Stimulated activated CD8-positive, alpha-beta memory T cell treated with anti-CD3 and anti-CD28 coated beads, Interleukin-2, amount 100 ng/mL, for 1 hour (primary cell): ENCODE measurements around the gene PTGS1.
"Not testable (repeated sequence)": the region's sequence is repeated elsewhere in the genome, so short reads cannot be mapped to it uniquely, and the experiment has no call there.

ENCODE experiments used
- DNase-seq, 2 donors: peaks; one replicate each; pipeline ENCODE4 v3.0.0-alpha.2; 2020; ENCODE audit warnings: low read depth in 2 of 2

Gene PTGS1

DNA sequence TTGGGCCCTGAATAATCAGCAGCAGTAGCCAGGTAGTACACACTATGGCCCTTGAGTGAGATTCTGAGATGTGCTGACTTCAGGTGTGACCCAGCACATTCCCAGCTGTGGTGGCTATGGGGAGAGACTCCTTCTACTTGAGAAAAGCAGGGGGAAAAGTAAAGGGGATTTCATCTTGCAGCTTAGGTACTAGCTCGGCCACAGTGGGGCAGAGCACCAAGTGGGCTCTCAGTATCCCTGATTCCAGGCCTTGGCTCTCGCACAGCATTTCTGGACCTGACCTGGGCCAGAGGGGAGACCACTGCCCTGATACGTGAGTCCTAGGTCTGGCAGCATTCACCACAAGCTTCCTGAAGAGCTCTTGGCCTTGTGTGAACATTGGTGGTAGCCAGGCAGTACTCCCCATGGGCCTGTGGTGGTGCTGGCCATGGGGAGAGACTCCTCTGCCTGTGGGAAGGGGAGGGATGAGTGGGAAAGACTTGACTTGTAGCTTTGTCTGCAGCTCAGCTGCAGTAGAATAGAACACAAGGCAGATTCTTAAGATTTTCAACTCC is 27.6 kb downstream of the PTGS1 start:
- no peak for DNase-seq

DNA sequence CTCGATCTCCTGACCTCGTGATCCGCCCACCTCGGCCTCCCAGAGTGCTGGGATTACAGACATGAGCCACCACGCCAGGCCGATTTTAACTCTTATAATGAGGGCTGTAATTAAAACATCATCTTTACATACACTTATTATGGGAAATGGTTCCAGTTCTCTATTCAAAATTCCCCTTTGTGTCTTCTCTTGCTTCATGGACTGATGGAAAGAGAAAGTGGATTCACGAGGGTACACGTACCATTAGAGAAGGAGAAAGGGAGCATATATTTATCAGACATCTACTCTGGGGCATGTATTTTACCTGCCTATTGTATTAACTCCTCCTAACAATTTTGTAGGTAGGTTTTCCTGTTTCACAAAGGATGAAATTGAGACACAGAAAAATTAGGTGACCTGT is 31.1 kb downstream of the PTGS1 start:
- no peak for DNase-seq

DNA sequence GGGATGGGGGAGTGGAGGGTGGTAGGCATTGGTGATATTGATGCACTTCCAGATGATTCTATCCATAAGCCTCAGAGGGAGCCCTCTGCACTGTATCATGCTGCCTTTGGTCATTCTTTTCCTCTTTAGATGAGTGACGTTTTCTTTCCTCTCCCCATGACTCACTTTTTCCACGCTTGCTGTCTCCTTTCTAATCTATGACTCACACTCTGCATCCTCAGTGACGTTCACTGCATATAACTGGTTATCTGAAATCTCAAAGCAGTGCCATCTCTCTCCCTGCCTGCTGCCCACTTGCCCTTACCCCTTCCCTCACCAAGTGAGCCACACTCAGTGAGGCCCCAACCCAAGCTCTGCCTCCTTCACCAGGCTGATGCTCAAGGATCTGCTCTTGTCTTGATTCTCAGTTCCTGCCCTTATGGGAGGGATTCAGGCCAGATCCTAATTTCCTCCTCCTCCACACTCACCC is 31.6 kb downstream of the PTGS1 start:
- DNase-seq, result no peak

DNA sequence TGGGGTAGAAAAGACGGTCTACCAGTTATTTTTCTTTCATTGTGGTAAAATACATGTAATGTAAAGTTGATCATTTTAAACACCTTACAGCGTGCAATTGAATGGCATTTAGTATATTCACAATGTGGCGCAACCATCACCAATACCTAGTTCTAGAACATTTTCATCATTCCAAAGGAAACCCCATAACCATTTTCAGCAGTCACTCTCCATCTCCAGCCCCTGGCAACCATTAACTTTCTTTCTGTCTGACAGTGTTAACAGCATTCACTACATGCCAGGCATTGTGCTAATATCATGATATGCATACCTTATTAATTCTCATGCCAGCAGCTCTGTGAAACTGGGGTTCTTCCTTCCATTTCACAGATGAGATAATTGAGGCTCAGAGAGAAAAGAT is 32.0 kb downstream of the PTGS1 start:
- DNase-seq, result no peak

- no peak for DNase-seq
Observed at GRCh38 chr9:122403381-122404000, 32.7 kb downstream of the PTGS1 start.

GRCh38 chr9:122405304-122406069 is 34.7 kb downstream of the PTGS1 start:
- not testable (repeated sequence) for DNase-seq

GRCh38 chr9:122406070-122406890 is 35.5 kb downstream of the PTGS1 start:
- DNase-seq, result no peak

GRCh38 chr9:122414108-122414507 is 43.3 kb downstream of the PTGS1 start:
- DNase-seq, result not testable (repeated sequence)

- DNase-seq, result no peak
Observed at GRCh38 chr9:122418016-122418415, 47.2 kb downstream of the PTGS1 start.

DNA sequence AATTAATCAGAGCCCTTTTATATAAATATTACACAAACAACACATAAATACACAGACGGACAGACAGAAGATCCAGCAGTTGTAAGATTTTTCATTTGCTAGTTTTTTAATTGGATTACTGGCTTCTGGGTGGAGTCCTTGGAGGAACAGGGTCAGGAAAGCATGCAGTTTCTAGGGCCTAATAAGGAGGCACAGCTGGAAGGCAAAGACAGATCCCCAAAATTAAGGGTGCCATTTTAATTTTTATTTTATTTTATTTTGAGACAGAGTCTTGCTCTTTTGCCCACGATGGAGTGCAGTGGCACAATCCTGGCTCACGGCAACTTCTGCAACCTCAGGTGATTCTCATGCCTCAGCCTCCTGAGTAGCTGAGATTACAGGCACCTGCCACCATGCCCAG is 49.5 kb downstream of the PTGS1 start:
- DNase-seq, result no peak

GRCh38 chr9:122425087-122425486 is 54.3 kb downstream of the PTGS1 start:
- DNase-seq, result no peak

DNA sequence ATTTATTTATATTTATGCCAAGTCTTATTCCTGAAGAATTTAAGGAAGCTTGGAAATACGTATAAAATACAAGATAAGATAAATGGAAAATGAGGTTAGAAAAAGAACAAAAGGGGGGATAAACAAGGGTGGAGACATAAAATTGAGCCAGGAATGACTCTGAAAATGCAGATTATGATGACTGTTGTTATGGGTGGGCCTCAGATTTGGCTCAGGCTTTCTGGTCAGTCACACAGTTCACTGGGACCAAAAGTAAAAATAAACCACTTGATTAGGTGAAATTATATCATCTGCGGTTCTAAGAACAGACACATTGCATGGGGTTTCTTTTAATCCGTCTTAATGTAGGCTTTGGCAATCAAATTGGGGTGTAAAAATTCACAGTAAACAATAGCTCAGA is 55.9 kb downstream of the PTGS1 start:
- no peak for DNase-seq

DNA sequence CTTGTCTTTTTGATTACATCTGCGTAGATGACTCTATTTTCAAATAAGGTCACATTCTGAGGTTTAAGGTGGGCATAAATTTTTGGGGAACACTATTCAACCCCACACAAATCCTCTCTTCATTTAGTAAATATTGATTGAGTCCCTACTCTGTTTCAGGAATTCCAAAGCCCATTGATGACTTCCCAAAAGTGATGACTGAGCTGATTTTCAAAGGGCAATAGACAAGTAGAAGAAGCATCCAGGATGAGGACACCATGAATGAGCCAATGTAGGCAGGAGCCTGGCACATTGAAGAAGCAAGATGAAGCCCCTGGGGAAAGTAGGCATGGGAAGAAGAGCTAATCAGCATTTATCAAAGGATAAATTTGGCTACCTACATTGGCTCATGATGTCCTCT is 71.7 kb downstream of the PTGS1 start:
- no peak for DNase-seq

DNA sequence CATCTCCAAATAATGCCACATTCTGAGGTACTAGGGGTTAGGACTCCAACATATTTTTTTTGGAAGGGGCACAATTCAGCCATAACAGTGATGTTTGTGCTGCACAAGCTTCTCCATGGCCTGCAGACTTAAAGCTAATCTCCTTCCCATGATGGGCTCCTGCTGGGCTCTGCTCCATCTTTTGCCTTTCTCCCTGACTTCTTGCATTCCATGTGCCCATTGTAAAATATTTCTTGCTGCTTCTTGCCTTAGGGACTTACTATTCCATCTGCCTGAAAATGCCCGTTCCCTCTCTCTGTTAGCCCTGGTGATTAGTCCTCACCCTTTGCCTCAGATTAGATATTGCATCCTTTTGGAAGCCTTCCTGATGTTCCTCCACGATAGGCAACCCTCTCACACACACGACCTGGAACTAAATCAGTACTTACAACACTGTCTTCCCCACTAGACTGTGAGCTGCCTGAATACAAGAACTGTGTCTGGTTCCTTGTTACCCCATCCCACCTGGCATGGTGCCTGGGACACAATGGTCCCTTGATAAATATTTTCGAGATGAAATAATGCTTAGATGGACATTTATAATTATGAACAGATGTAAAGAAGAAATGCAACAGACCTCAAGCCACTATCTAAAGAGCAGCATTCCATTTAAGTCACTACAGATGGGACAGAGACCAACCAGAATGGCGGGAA is 73.4 kb downstream of the PTGS1 start:
- DNase-seq, result no peak
